WTC11 (cell line): ENCODE results near the gene KRTAP21-3. TPM values are rescaled to one million over a fixed set of nuclear protein-coding genes. Genes with fewer than 3 reads are reported as not detected.
A peak's percentile ranks its signal among the peaks of the same experiment; 100 is the strongest.

Experiments used
- ATAC-seq: fragments of 200-7000 bp; cut with Tn5 transposase; 2 replicates; pipeline ENCODE4 v1.10.0; 2021; ENCODE audit warnings: mild to moderate bottlenecking, moderate library complexity
- CTCF ChIA-PET: fragments of 300-600 bp; sonication (Branson Sonifier 250); formaldehyde crosslinking; loops from one replicate; lab custom pipeline; 2021; ENCODE audit warnings: antibody characterized with exemption; lab: Charles Lee
- POLR2A ChIA-PET: fragments of 350-600 bp; sonication (Branson Sonifier 250); formaldehyde crosslinking; loops from one replicate; lab custom pipeline; 2021; ENCODE audit warnings: antibody characterized with exemption; lab: Charles Lee
- DNase-seq: peaks from one replicate; pipeline ENCODE4 v3.0.0; 2021; ENCODE audit warnings: low spot score
- H3K27ac Mint-ChIP-seq: 2 replicates; pipeline ENCODE4 v1.8.0; 2021; ENCODE audit warnings: mixed read lengths
- H3K27me3 Mint-ChIP-seq: 2 replicates; pipeline ENCODE4 v1.8.0; 2021; ENCODE audit warnings: low read depth, mild to moderate bottlenecking, moderate library complexity, mixed read lengths
- H3K36me3 Mint-ChIP-seq: 2 replicates; pipeline ENCODE4 v1.8.0; 2021; ENCODE audit warnings: mixed read lengths
- H3K4me1 Mint-ChIP-seq: 2 replicates; pipeline ENCODE4 v1.8.0; 2022; ENCODE audit warnings: mixed read lengths
- H3K4me3 Mint-ChIP-seq: 2 replicates; pipeline ENCODE4 v1.8.0; 2021; ENCODE audit warnings: mild to moderate bottlenecking, moderate library complexity, mixed read lengths
- H3K9me3 Mint-ChIP-seq: 2 replicates; pipeline ENCODE4 v1.8.0; 2021; ENCODE audit warnings: mixed read lengths
- ATF1 ChIP-seq: sonication (generic); formaldehyde crosslinking; IDR thresholded peaks from 2 replicates; pipeline ENCODE4 v1.8.1; 2023; ENCODE audit warnings: mild to moderate bottlenecking, moderate library complexity, missing genetic modification reagents
- ATF3 ChIP-seq: sonication (generic); formaldehyde crosslinking; conservative IDR thresholded peaks from 2 replicates; pipeline ENCODE4 v1.8.1; 2022; ENCODE audit warnings: mild to moderate bottlenecking, missing genetic modification reagents
- CREB1 ChIP-seq: sonication (generic); formaldehyde crosslinking; IDR thresholded peaks from 2 replicates; pipeline ENCODE4 v1.8.0; 2023; ENCODE audit warnings: mild to moderate bottlenecking, missing genetic modification reagents
- ESRRA ChIP-seq: sonication (generic); formaldehyde crosslinking; IDR thresholded peaks from 2 replicates; pipeline ENCODE4 v1.8.1; 2022; ENCODE audit warnings: mild to moderate bottlenecking, missing genetic modification reagents, borderline replicate concordance
- FOXJ3 ChIP-seq: sonication (generic); formaldehyde crosslinking; IDR thresholded peaks from 2 replicates; pipeline ENCODE4 v1.9.0; 2021; ENCODE audit warnings: missing genetic modification reagents, mild to moderate bottlenecking, borderline replicate concordance
- GABPB1 ChIP-seq: sonication (generic); formaldehyde crosslinking; IDR thresholded peaks from 2 replicates; pipeline ENCODE4 v1.8.1; 2023; ENCODE audit warnings: mild to moderate bottlenecking, missing genetic modification reagents
- JUN ChIP-seq: sonication (generic); formaldehyde crosslinking; IDR thresholded peaks from 2 replicates; pipeline ENCODE4 v1.8.0; 2023; ENCODE audit warnings: mild to moderate bottlenecking, missing genetic modification reagents
- PREB ChIP-seq: sonication (generic); formaldehyde crosslinking; IDR thresholded peaks from 2 replicates; pipeline ENCODE4 v1.8.1; 2022; ENCODE audit warnings: mild to moderate bottlenecking, missing genetic modification reagents, moderate library complexity, borderline replicate concordance
- SOX15 ChIP-seq: fragments of 250-450 bp; sonication (Bioruptor Pico); IDR thresholded peaks from 2 replicates; pipeline ENCODE4 v1.9.0; 2021; ENCODE audit warnings: mild to moderate bottlenecking
- ZNF138 ChIP-seq: sonication (generic); formaldehyde crosslinking; conservative IDR thresholded peaks from 2 replicates; pipeline ENCODE4 v1.8.1; 2022; ENCODE audit warnings: mild to moderate bottlenecking, moderate library complexity, missing genetic modification reagents
- ZNF232 ChIP-seq: sonication (generic); formaldehyde crosslinking; IDR thresholded peaks from 2 replicates; pipeline ENCODE4 v1.8.0; 2022; ENCODE audit warnings: mild to moderate bottlenecking, missing genetic modification reagents
- ZNF396 ChIP-seq: fragments of 250-450 bp; sonication (Bioruptor Pico); IDR thresholded peaks from 2 replicates; pipeline ENCODE4 v1.8.0; 2021; ENCODE audit warnings: mild to moderate bottlenecking, moderate library complexity, borderline replicate concordance
- ZNF416 ChIP-seq: fragments of 250-450 bp; sonication (Bioruptor Pico); IDR thresholded peaks from 2 replicates; pipeline ENCODE4 v1.9.0; 2021; ENCODE audit warnings: mild to moderate bottlenecking, inconsistent platforms
- ZNF512 ChIP-seq: sonication (generic); formaldehyde crosslinking; IDR thresholded peaks from 2 replicates; pipeline ENCODE4 v1.8.1; 2022; ENCODE audit warnings: missing genetic modification reagents, borderline replicate concordance
- ZNF532 ChIP-seq: fragments of 250-450 bp; sonication (Bioruptor Pico); IDR thresholded peaks from 2 replicates; pipeline ENCODE4 v1.9.0; 2021; ENCODE audit warnings: mild to moderate bottlenecking, borderline replicate concordance
- total RNA-seq: library from RNA; stranded (reverse); gene quantifications from 3 replicates; pipeline ENCODE4 v1.2.3, GENCODE V29; 2021
- TF ChIP-seq, protein P1 (sequence below): fragments of 250-450 bp; sonication (Bioruptor Pico); IDR thresholded peaks from 2 replicates; pipeline ENCODE4 v1.9.0; 2021; ENCODE audit warnings: mild to moderate bottlenecking
- TF ChIP-seq, protein P2 (sequence below): sonication (generic); formaldehyde crosslinking; IDR thresholded peaks from 2 replicates; pipeline ENCODE4 v1.8.1; 2023; ENCODE audit warnings: mild to moderate bottlenecking, missing genetic modification reagents, moderate library complexity

KRTAP21-3 gene
- total RNA-seq, 1 experiment from 2014 or later: not detected

GRCh38 chr21:30714456-30714855, 4.1 kb downstream of the KRTAP21-3 start:
- no peak for TF ChIP-seq SOX15 (CRISPR knock-in tag)
- POLR2A ChIA-PET: no interaction called here
- no peaks in the 10 kb centered on the region for H3K27me3 Mint-ChIP-seq
- ATAC-seq: peak; percentile 53
- H3K27ac Mint-ChIP-seq: no peak overlapping the region
- no peak for DNase-seq
- peaks cover 5% of the 10 kb centered on the region for H3K9me3 Mint-ChIP-seq
- H3K4me1 Mint-ChIP-seq: no peaks in the 10 kb centered on the region
- CTCF ChIA-PET: interaction anchor here (1.6 kb wide), 1 partner anchor 30 kb away, joined by 4 read pairs; no protein-coding TSS in a partner anchor
- H3K36me3 Mint-ChIP-seq: no peaks in the 10 kb centered on the region
- H3K4me3 Mint-ChIP-seq: no peak overlapping the region

DNA sequence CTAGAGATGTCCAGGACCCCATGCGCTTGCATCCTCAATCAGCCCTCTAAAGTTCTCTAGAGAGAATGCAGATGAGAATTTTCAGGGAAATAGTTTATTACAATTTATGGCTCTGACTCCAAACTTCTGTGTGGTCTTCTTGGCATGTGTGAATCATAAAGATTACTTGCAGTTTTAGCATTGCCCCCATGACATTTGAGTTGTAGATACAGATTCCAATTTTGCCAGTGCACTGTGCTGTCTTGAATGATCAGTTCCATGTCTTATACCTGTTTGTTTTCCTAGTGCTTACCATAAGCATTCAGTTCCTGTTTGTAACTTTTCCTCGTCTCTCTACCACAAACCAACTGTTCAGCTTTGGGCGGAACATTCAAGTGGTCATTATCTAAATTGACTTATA, 4.8 kb downstream of the KRTAP21-3 start:
- DNase-seq (no peak), ATAC-seq (no peak)
- Mint-ChIP-seq H3K36me3 (no peaks in the 10 kb centered on the region), H3K4me3 (no peak overlapping the region), H3K9me3 (peaks cover 5% of the 10 kb centered on the region), H3K27me3 (no peaks in the 10 kb centered on the region), H3K4me1 (no peaks in the 10 kb centered on the region), H3K27ac (no peak overlapping the region)
- no peak for TF ChIP-seq ZNF416 (CRISPR knock-in tag)
- TF ChIP-seq ZNF232 (CRISPR knock-in tag): no peak
- TF ChIP-seq ZNF396 (CRISPR knock-in tag): no peak
- no peak for TF ChIP-seq ZNF138
- CTCF ChIA-PET: interaction anchor here (1.6 kb wide), 1 partner anchor 30 kb away, joined by 4 read pairs; no protein-coding TSS in a partner anchor
- POLR2A ChIA-PET: no interaction called here

DNA sequence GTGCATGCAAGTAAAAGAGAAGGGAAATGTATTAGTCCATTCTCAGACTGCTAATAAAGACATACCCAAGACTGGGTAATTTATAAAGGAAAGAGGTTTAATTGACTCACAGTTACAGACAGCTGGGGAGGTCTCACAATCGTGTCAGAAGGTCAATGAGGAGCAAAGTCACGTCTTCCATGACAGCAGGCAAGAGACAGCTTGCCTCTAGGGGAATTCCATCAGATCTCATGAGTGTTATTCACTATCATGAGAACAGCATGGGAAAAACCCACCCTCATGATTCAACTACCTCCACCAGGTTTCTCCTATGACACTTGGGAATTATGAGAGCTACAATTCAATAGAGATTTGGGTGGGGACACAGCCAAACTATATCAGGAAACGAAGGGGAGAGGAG, 8.1 kb downstream of the KRTAP21-3 start:
- Mint-ChIP-seq H3K27ac (no peak overlapping the region), H3K9me3 (peaks cover 5% of the 10 kb centered on the region), H3K36me3 (no peaks in the 10 kb centered on the region), H3K27me3 (no peaks in the 10 kb centered on the region), H3K4me3 (no peak overlapping the region), H3K4me1 (no peaks in the 10 kb centered on the region)
- DNase-seq: no peak
- TF ChIP-seq ESRRA (CRISPR knock-in tag) (no peak), FOXJ3 (no peak), JUN (CRISPR knock-in tag) (no peak), ATF3 (CRISPR knock-in tag) (no peak), ATF1 (CRISPR knock-in tag) (no peak), PREB (no peak), ZNF138 (no peak), CREB1 (CRISPR knock-in tag) (no peak), ZNF532 (CRISPR knock-in tag) (no peak), GABPB1 (no peak), ZNF512 (CRISPR knock-in tag) (no peak)
- TF ChIP-seq, protein P1, sequence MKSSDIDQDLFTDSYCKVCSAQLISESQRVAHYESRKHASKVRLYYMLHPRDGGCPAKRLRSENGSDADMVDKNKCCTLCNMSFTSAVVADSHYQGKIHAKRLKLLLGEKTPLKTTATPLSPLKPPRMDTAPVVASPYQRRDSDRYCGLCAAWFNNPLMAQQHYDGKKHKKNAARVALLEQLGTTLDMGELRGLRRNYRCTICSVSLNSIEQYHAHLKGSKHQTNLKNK (CRISPR knock-in tag): no peak
- TF ChIP-seq, protein P2, sequence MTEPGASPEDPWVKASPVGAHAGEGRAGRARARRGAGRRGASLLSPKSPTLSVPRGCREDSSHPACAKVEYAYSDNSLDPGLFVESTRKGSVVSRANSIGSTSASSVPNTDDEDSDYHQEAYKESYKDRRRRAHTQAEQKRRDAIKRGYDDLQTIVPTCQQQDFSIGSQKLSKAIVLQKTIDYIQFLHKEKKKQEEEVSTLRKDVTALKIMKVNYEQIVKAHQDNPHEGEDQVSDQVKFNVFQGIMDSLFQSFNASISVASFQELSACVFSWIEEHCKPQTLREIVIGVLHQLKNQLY: no peak
- ChIA-PET CTCF (no interaction called here), POLR2A (no interaction called here)
- ATAC-seq: no peak
